ENCODE results near the gene KIAA0753. TPM values are rescaled to one million over a fixed set of nuclear protein-coding genes. Genes with fewer than 3 reads are reported as not detected.
"Not testable (repeated sequence)": the region's sequence is repeated elsewhere in the genome, so short reads cannot be mapped to it uniquely, and the experiment has no call there.

KIAA0753 gene
- total RNA-seq, 1 donor from 2014 or later = 4.5 TPM

GRCh38 chr17:6611231-6611630 lies 29.3 kb downstream of the KIAA0753 start:
- DNase-seq (no peak), ATAC-seq (no peak)
- intact Hi-C loops (cut with micrococcal nuclease) = no loop called here

- ATAC-seq (no peak), DNase-seq (no peak)
- intact Hi-C loops (cut with micrococcal nuclease) = no loop called here
Measured at GRCh38 chr17:6610011-6610410, 30.5 kb downstream of the KIAA0753 start.

GRCh38 chr17:6608321-6608720 lies 32.2 kb downstream of the KIAA0753 start:
- no peak for DNase-seq
- intact Hi-C loops (cut with micrococcal nuclease) = no loop called here
- ATAC-seq = no peak

GRCh38 chr17:6605142-6605541 lies 35.4 kb downstream of the KIAA0753 start:
- DNase-seq (no peak), ATAC-seq (no peak)
- intact Hi-C loops (cut with micrococcal nuclease) = no loop called here

GRCh38 chr17:6603744-6604325 lies 36.7 kb downstream of the KIAA0753 start:
- ATAC-seq (no peak), DNase-seq (no peak)
- intact Hi-C loops (cut with micrococcal nuclease) = no loop called here

GRCh38 chr17:6602141-6602540 lies 38.4 kb downstream of the KIAA0753 start:
- DNase-seq = no peak
- ATAC-seq = no peak
- intact Hi-C loops (cut with micrococcal nuclease) = no loop called here

- no peak for DNase-seq
- peak; percentile 48 for ATAC-seq
- intact Hi-C loops (cut with micrococcal nuclease) = no loop called here
Measured at GRCh38 chr17:6599364-6599763, 41.1 kb downstream of the KIAA0753 start.

GRCh38 chr17:6597727-6598126 lies 42.8 kb downstream of the KIAA0753 start:
- intact Hi-C loops (cut with micrococcal nuclease) = no loop called here
- ATAC-seq = no peak
- no peak for DNase-seq

- DNase-seq (no peak), ATAC-seq (no peak)
- intact Hi-C loops (cut with micrococcal nuclease) = no loop called here
Measured at GRCh38 chr17:6596941-6597340, 43.6 kb downstream of the KIAA0753 start.

GRCh38 chr17:6596511-6596910 lies 44.0 kb downstream of the KIAA0753 start:
- intact Hi-C loops (cut with micrococcal nuclease) = no loop called here
- no peak for DNase-seq
- ATAC-seq = no peak

GRCh38 chr17:6596081-6596480 lies 44.4 kb downstream of the KIAA0753 start:
- ATAC-seq (no peak), DNase-seq (no peak)
- intact Hi-C loops (cut with micrococcal nuclease) = no loop called here

GRCh38 chr17:6593371-6593770 lies 47.1 kb downstream of the KIAA0753 start:
- ATAC-seq; intact Hi-C loops (cut with micrococcal nuclease); DNase-seq: not testable (repeated sequence)

GRCh38 chr17:6592173-6592572 lies 48.3 kb downstream of the KIAA0753 start:
- DNase-seq (no peak), ATAC-seq (no peak)
- intact Hi-C loops (cut with micrococcal nuclease) = no loop called here

- ATAC-seq = no peak
Measured at GRCh38 chr17:6591599-6592158, 48.8 kb downstream of the KIAA0753 start.

GRCh38 chr17:6589266-6589946 lies 51.1 kb downstream of the KIAA0753 start:
- intact Hi-C loops (cut with micrococcal nuclease) = no loop called here
- ATAC-seq (no peak), DNase-seq (no peak)

More at GRCh38 chr17:6591599-6592158, 48.8 kb downstream of the KIAA0753 start:
- intact Hi-C loops (cut with micrococcal nuclease) = no loop called here
- DNase-seq = no peak

- DNase-seq (no peak), ATAC-seq (no peak)
- intact Hi-C loops (cut with micrococcal nuclease) = no loop called here
Measured at GRCh38 chr17:6588165-6588564, 52.3 kb downstream of the KIAA0753 start.

GRCh38 chr17:6587310-6587709 lies 53.2 kb downstream of the KIAA0753 start:
- ATAC-seq (no peak), DNase-seq (no peak)
- intact Hi-C loops (cut with micrococcal nuclease) = no loop called here

- intact Hi-C loops (cut with micrococcal nuclease) = no loop called here
- DNase-seq (no peak), ATAC-seq (no peak)
Measured at GRCh38 chr17:6583411-6583810, 57.1 kb downstream of the KIAA0753 start.

GRCh38 chr17:6580625-6581024 lies 59.9 kb downstream of the KIAA0753 start:
- intact Hi-C loops (cut with micrococcal nuclease) = no loop called here
- no peak for DNase-seq

GRCh38 chr17:6578491-6578890 lies 62.0 kb downstream of the KIAA0753 start:
- intact Hi-C loops (cut with micrococcal nuclease) = no loop called here
- ATAC-seq (no peak), DNase-seq (no peak)

More at GRCh38 chr17:6580625-6581024, 59.9 kb downstream of the KIAA0753 start:
- no peak for ATAC-seq
